HFF-Myc (cell line): ENCODE results near the gene TINAG.

Experiments used
- DNase-seq: peaks from one replicate; pipeline ENCODE4 v3.0.0-alpha.2; 2011; ENCODE audit warnings: low read depth; ENCODE audit errors: extremely low read depth
- H3K4me3 ChIP-seq: replicated peaks from 2 replicates; pipeline ENCODE4 v1.5.1; 2011; ENCODE audit warnings: low read depth, mild to moderate bottlenecking, control low read depth, low read length
- TF ChIP-seq, protein P1 (sequence below): IDR thresholded peaks from 2 replicates; pipeline ENCODE4 v1.5.1; 2012; ENCODE audit warnings: mild to moderate bottlenecking, low read depth, low read length, control low read depth; ENCODE audit errors: missing control alignments

TINAG gene

DNA sequence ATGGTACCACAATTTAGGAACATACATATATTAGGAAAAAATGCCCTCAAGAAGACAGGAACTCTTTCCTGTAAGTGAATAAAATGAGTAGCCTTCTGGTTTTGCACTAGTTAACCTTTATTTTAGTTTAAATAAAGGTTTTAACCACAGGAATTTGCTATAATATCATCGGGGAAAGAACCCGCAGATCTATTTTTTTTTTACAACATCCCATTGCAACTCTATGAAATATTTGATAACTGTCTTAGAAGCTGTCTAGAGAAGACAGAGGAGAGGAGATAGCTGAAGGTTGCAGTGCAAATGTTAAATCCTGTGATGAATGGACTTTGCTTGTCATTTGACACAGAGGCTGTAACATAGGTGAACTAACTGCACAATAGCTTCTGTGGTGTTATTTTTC is 69.5 kb downstream of the TINAG start:
- H3K4me3 ChIP-seq, result no peak overlapping the region
- TF ChIP-seq, protein P1, sequence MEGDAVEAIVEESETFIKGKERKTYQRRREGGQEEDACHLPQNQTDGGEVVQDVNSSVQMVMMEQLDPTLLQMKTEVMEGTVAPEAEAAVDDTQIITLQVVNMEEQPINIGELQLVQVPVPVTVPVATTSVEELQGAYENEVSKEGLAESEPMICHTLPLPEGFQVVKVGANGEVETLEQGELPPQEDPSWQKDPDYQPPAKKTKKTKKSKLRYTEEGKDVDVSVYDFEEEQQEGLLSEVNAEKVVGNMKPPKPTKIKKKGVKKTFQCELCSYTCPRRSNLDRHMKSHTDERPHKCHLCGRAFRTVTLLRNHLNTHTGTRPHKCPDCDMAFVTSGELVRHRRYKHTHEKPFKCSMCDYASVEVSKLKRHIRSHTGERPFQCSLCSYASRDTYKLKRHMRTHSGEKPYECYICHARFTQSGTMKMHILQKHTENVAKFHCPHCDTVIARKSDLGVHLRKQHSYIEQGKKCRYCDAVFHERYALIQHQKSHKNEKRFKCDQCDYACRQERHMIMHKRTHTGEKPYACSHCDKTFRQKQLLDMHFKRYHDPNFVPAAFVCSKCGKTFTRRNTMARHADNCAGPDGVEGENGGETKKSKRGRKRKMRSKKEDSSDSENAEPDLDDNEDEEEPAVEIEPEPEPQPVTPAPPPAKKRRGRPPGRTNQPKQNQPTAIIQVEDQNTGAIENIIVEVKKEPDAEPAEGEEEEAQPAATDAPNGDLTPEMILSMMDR, result no peak
- no peak for DNase-seq

DNA sequence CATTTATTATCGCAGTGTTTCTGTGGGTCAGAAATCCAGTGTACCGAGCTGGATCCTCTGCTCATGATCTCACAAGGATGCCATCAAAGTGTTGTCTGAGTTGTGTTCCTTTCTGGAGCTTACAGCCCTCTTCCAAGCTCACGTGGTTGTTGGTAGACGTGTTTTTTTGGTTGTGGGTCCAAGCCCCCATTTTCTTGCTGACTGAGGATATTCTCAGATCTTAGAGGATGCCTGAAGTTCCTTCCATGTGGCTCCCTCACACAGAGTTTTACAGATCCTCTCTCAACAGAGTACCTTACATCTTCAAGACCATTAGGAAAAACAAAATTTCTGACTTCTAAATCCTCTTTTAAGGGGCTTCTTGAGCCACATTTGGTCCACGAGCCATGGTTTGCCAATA is 78.1 kb downstream of the TINAG start:
- no peak overlapping the region for H3K4me3 ChIP-seq
- TF ChIP-seq, protein P1, result no peak
- DNase-seq, result no peak

DNA sequence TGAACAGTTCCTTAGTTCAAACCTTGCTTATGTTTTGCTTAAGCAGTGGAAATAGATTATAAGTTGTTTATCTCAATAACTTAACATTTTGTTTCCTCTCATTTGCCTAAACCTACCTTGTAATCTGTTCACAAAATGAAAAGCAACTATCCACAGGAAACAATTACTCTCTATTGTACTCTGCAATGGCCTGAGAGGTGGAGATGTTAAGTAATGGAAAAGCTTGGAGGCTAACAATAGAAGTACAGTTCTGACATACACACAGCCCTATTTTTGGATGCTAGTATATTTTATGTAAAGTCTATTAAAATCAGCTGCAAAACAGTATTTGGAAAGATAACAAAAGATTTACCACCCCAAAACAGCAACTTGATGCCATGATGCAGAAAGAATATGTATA is 82.1 kb downstream of the TINAG start:
- DNase-seq, result no peak
- H3K4me3 ChIP-seq, result no peak overlapping the region
- TF ChIP-seq, protein P1, result no peak

DNA sequence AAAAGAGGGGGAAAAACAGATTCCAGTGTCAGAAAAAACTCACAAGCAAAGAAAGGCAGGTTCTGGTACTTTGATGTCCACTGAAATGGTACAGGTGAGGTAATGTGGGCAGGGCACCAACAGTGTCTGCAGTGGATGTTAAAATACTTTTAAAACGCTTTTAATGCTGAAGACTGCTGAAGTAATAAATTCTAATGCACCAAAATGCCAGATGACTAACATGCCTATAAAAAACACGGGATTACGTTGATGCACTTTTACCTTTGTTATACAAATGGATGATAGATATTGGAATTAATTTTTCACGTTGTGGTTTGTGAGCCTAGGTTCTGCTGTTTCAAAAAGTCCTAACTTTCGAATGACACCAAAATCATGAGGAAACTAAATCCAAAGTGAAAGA is 83.3 kb downstream of the TINAG start:
- DNase-seq, result no peak
- TF ChIP-seq, protein P1, result no peak
- H3K4me3 ChIP-seq, result no peak overlapping the region

DNA sequence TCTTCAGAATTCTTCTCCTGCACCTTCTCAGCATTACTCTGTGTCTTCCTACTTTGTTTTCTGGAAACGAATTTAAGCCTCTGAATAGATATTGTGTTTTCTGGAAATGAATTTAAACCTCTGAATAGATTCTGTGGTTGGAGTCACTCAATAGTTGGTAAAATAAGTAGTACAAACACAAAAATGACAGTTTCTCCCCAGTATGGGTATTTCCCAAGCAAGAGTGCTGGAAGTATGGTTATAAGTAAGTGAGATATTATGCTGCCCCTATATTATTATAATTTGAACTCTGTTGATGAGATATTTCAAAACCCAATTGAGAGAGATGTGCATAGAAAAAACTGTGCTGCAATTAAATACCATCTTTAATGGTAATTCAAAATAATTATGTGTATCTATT is 94.9 kb downstream of the TINAG start:
- TF ChIP-seq, protein P1, result no peak

DNA sequence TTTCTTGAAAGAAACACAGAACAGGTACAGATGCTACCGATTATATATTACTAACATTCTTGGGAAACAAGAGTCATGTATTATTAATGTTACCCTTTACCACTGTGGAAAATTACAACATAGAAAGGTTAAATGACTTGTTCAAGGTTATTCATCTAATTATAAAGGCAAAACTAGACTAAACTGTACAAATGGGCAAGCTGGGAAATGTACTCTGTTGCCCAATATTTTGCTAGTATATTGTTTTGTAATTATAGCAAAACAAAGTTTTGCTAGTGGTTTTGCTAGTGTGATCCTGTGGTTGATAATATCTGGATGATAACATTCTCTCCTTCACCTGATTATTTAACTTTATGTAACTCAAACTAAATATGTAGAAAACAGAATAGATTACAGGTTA is 96.5 kb downstream of the TINAG start:
- no peak for DNase-seq
- no peak overlapping the region for H3K4me3 ChIP-seq
- TF ChIP-seq, protein P1, result no peak

More for the DNA sequence above, 94.9 kb downstream of the TINAG start:
- DNase-seq, result no peak
- no peak overlapping the region for H3K4me3 ChIP-seq

DNA sequence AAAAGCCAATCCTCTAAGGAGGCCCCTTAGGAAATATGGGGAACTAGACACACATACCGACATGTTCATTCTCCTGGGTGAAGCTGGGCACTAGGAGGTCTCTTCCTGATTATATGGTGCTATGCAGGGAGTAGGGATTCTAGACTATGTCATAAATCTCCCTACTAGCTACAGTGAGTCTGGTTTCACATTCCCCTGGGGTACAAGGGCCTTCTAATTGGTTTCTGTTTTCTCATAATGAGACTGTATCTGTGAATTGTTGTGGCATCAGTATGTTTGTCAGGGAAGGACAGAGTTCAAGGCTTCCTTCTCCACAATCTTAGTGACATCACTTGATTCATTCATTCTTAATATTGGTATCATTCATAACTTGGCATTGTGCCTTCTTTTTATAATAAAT is 103.5 kb downstream of the TINAG start:
- DNase-seq, result no peak
- TF ChIP-seq, protein P1, result no peak
- no peak overlapping the region for H3K4me3 ChIP-seq
